Natural killer cell (primary cell): ENCODE measurements around the gene CEP76. TPM values are rescaled to one million over a fixed set of nuclear protein-coding genes. Genes with fewer than 3 reads are reported as not detected.

Experiments used
- ATAC-seq, 3 donors: fragments of 150-1000 bp in 2 of 3; fragments of 200-7000 bp in 1 of 3; cut with Tn5 transposase; 1 replicate in 1 of 3; 2 replicates in 2 of 3; pipeline ENCODE4 v1.10.0; 2021; ENCODE audit warnings: mild to moderate bottlenecking in 2 of 3, moderate library complexity in 2 of 3
- DNase-seq, 2 donors: peaks; one replicate each; pipeline versions ENCODE4 v3.0.0 to v3.0.0-alpha.2; 2013 to 2021; ENCODE audit warnings: mixed read lengths in 1 of 2
- H3K27ac ChIP-seq: one replicate; pipeline ENCODE4 v1.5.1; 2013; ENCODE audit warnings: mild to moderate bottlenecking, low read length
- H3K27me3 ChIP-seq: one replicate; pipeline ENCODE4 v1.6.1; 2013; ENCODE audit warnings: low read length; ENCODE audit not compliant: control insufficient read depth, insufficient read depth
- H3K36me3 ChIP-seq: one replicate; pipeline ENCODE4 v1.6.1; 2013; ENCODE audit warnings: low read length; ENCODE audit not compliant: control insufficient read depth, insufficient read depth
- H3K4me1 ChIP-seq: one replicate; pipeline ENCODE4 v1.6.1; 2013; ENCODE audit warnings: low read length; ENCODE audit not compliant: control insufficient read depth, insufficient read depth
- H3K4me3 ChIP-seq: one replicate; pipeline ENCODE4 v1.5.1; 2013; ENCODE audit warnings: low read length
- H3K9me3 ChIP-seq: one replicate; pipeline ENCODE4 v1.6.1; 2013; ENCODE audit warnings: low read length; ENCODE audit not compliant: control insufficient read depth, insufficient read depth
- H3K27ac Mint-ChIP-seq, 2 donors: one replicate each; pipeline ENCODE4 v1.8.0; 2022; ENCODE audit warnings: mild to moderate bottlenecking in 2 of 2, mixed read lengths in 2 of 2, moderate library complexity in 1 of 2
- H3K27me3 Mint-ChIP-seq, 2 donors: one replicate each; pipeline ENCODE4 v1.8.0; 2022; ENCODE audit warnings: low read depth in 2 of 2, mixed read lengths in 2 of 2
- H3K36me3 Mint-ChIP-seq: one replicate; pipeline ENCODE4 v1.8.0; 2022; ENCODE audit warnings: mixed read lengths
- H3K4me1 Mint-ChIP-seq, 2 donors: one replicate each; pipeline ENCODE4 v1.8.0; 2022; ENCODE audit warnings: mixed read lengths in 2 of 2
- H3K4me3 Mint-ChIP-seq: one replicate; pipeline ENCODE4 v1.8.0; 2022; ENCODE audit warnings: mild to moderate bottlenecking, moderate library complexity, mixed read lengths
- H3K9me3 Mint-ChIP-seq, 2 donors: one replicate each; pipeline ENCODE4 v1.8.0; 2022; ENCODE audit warnings: mixed read lengths in 2 of 2
- CTCF ChIP-seq: fragments of 200-600 bp; IDR thresholded peaks from one replicate; pipeline ENCODE4 v1.8.0; 2022; ENCODE audit warnings: antibody characterized with exemption
- WGBS: methylation state at CpG from one replicate; pipeline ENCODE4 v1.1.7; 2013; ENCODE audit warnings: missing lambda C conversion rate; ENCODE audit not compliant: insufficient coverage; 5-methylcytosine and 5-hydroxymethylcytosine counted together
- intact Hi-C: fragments of 100-400 bp; cut with micrococcal nuclease; formaldehyde crosslinking; loops from one replicate; pipeline ENCODE4 v1.14.2; 2022
- total RNA-seq, 4 donors: library from RNA; stranded (reverse); fragments of 120-200 nt in 1 of 4; gene quantifications; one replicate each; pipeline versions ENCODE4 v1.2.3 to v1.2.4, GENCODE V29; 2013 to 2022

Gene CEP76
- total RNA-seq, 3 donors from 2014 or later (not counting 1 experiment from before 2014, with no cell fraction given): 6.4 to 9.8 (median 8.8) TPM

- no peaks in the 10 kb centered on the region for H3K36me3 Mint-ChIP-seq
- peaks cover 41 to 48% of the 10 kb centered on the region in 2 donors for H3K4me1 Mint-ChIP-seq
- Histone ChIP-seq H3K27me3 (no peaks in the 10 kb centered on the region), H3K4me1 (peaks cover 20% of the 10 kb centered on the region), H3K36me3 (peaks cover 19% of the 10 kb centered on the region), H3K4me3 (peak overlapping the region; percentile 99), H3K27ac (peak overlapping the region; percentile 99), H3K9me3 (no peaks in the 10 kb centered on the region)
- TF ChIP-seq CTCF: no peak
- peak overlapping the region; percentile 99 for H3K4me3 Mint-ChIP-seq
- ATAC-seq: peak; percentile 50 to 67 (median 57)
- no peaks in the 10 kb centered on the region for H3K27me3 Mint-ChIP-seq
- intact Hi-C loops: loop anchor here (5.0 kb wide), 1 partner anchor 326 kb away; the partner anchor contains the start of gene AFG3L2
- H3K27ac Mint-ChIP-seq: peak overlapping the region; percentile 94 to 99
- DNase-seq: no peak
- no peaks in the 10 kb centered on the region for H3K9me3 Mint-ChIP-seq
- WGBS: 0% methylated on average over 28 of the region's 28 CpGs
Observed at GRCh38 chr18:12703096-12703567, 609 bp upstream of the CEP76 start.

- no peaks in the 10 kb centered on the region for H3K27me3 Mint-ChIP-seq
- peaks cover 12% of the 10 kb centered on the region for H3K36me3 ChIP-seq
- H3K27me3 ChIP-seq: no peaks in the 10 kb centered on the region
- intact Hi-C loops: loop anchor here (5.0 kb wide), 1 partner anchor 324 kb away; the partner anchor contains the start of gene AFG3L2
- no peak for TF ChIP-seq CTCF
- no peak overlapping the region for H3K27ac ChIP-seq
- peak overlapping the region; percentile 99 for H3K4me3 Mint-ChIP-seq
- H3K27ac Mint-ChIP-seq: peak overlapping the region; percentile 94 to 99
- H3K4me3 ChIP-seq: no peak overlapping the region
- no peaks in the 10 kb centered on the region for H3K36me3 Mint-ChIP-seq
- no peak for DNase-seq
- H3K4me1 Mint-ChIP-seq: peaks cover 41 to 43% of the 10 kb centered on the region in 2 donors
- peaks cover 20% of the 10 kb centered on the region for H3K4me1 ChIP-seq
- no peaks in the 10 kb centered on the region for H3K9me3 Mint-ChIP-seq
- no peaks in the 10 kb centered on the region for H3K9me3 ChIP-seq
- WGBS: 100% methylated on average over 2 of the region's 3 CpGs
- no peak for ATAC-seq
Observed at GRCh38 chr18:12701161-12701560, 1.4 kb downstream of the CEP76 start.

- DNase-seq (no peak), ATAC-seq (no peak)
- no peak overlapping the region for H3K4me3 ChIP-seq
- H3K9me3 ChIP-seq: no peaks in the 10 kb centered on the region
- H3K4me1 ChIP-seq: peaks cover 20% of the 10 kb centered on the region
- no peak overlapping the region for H3K4me3 Mint-ChIP-seq
- no peaks in the 10 kb centered on the region for H3K36me3 Mint-ChIP-seq
- H3K27ac Mint-ChIP-seq: no peak overlapping the region
- H3K36me3 ChIP-seq: peaks cover 10% of the 10 kb centered on the region
- H3K4me1 Mint-ChIP-seq: peaks cover 32 to 33% of the 10 kb centered on the region in 2 donors
- no peak overlapping the region for H3K27ac ChIP-seq
- WGBS: no CpG with 5 or more reads among the region's 2 CpGs
- H3K27me3 ChIP-seq: no peaks in the 10 kb centered on the region
- intact Hi-C loops: loop anchor here (5.0 kb wide), 1 partner anchor 322 kb away; the partner anchor contains the start of gene AFG3L2
- no peaks in the 10 kb centered on the region for H3K9me3 Mint-ChIP-seq
- TF ChIP-seq CTCF: no peak
- no peaks in the 10 kb centered on the region for H3K27me3 Mint-ChIP-seq
Observed at GRCh38 chr18:12699747-12700146, 2.8 kb downstream of the CEP76 start.

GRCh38 chr18:12694032-12694431 lies 8.5 kb downstream of the CEP76 start:
- no peak overlapping the region for H3K27ac Mint-ChIP-seq
- no peak for TF ChIP-seq CTCF
- no peaks in the 10 kb centered on the region for H3K4me1 Mint-ChIP-seq
- H3K9me3 ChIP-seq: no peaks in the 10 kb centered on the region
- intact Hi-C loops: no loop called here
- peaks cover 10% of the 10 kb centered on the region for H3K36me3 ChIP-seq
- no peaks in the 10 kb centered on the region for H3K36me3 Mint-ChIP-seq
- no peak overlapping the region for H3K4me3 Mint-ChIP-seq
- WGBS: 76% methylated on average over 2 of the region's 2 CpGs
- no peak overlapping the region for H3K4me3 ChIP-seq
- H3K27me3 Mint-ChIP-seq: no peaks in the 10 kb centered on the region
- H3K27me3 ChIP-seq: no peaks in the 10 kb centered on the region
- ATAC-seq (no peak), DNase-seq (no peak)
- H3K9me3 Mint-ChIP-seq: no peaks in the 10 kb centered on the region
- no peak overlapping the region for H3K27ac ChIP-seq
- H3K4me1 ChIP-seq: no peaks in the 10 kb centered on the region
